GM12878 (cell line): ENCODE results near the gene ATXN2.

ENCODE experiments used
- CREM ChIP-seq: IDR thresholded peaks from 2 replicates; pipeline ENCODE4 v1.6.1; 2014; ENCODE audit warnings: antibody characterized with exemption, low read depth
- ESRRA ChIP-seq: IDR thresholded peaks from 2 replicates; pipeline ENCODE4 v1.6.1; 2012; ENCODE audit warnings: mild to moderate bottlenecking, low read length, improper control_type of control experiment
- RAD21 ChIP-seq: IDR thresholded peaks from 2 replicates; pipeline ENCODE4 v1.6.1; 2011; ENCODE audit warnings: mild to moderate bottlenecking, low read depth, low read length, moderate library complexity; ENCODE audit not compliant: insufficient read depth
- RELA ChIP-seq: fragments of 450-650 bp; IDR thresholded peaks from 2 replicates; pipeline ENCODE4 v1.8.0; 2014; ENCODE audit warnings: borderline replicate concordance; ENCODE audit not compliant: partially characterized antibody
- SRF ChIP-seq, 2 experiments: IDR thresholded peaks; 2 replicates each; pipeline ENCODE4 v1.6.1; 2011; ENCODE audit warnings: low read depth in 2 of 2, low read length in 2 of 2, mild to moderate bottlenecking in 1 of 2, moderate library complexity in 1 of 2
- YY1 ChIP-seq: IDR thresholded peaks from 2 replicates; pipeline ENCODE4 v1.6.1; 2011; ENCODE audit warnings: low read depth, mild to moderate bottlenecking, low read length
- ZBTB33 ChIP-seq: fragments of 450-650 bp; IDR thresholded peaks from 2 replicates; pipeline ENCODE4 v1.6.1; 2017; ENCODE audit warnings: mild to moderate bottlenecking

- TF ChIP-seq RAD21 (peak; percentile 21; the same call in 1 of the 2 replicates), RELA (no peak), SRF (IDR thresholded peaks at IDR 0.05; ENCODE audit: low read depth in 2 of 2, low read length in 2 of 2) (no peak), ZBTB33 (no peak), CREM (no peak), YY1 (no peak), ESRRA (no peak)
These were observed 174.3 kb downstream of the ATXN2 start for GRCh38 chr12:111424793-111425251.
